CD4-positive, alpha-beta T cell treated with Interleukin-4 for 1 hour (primary cell): ENCODE measurements around the gene IMMP2L.
"Not testable (repeated sequence)": the region's sequence is repeated elsewhere in the genome, so short reads cannot be mapped to it uniquely, and the experiment has no call there.

Experiments used
- DNase-seq, 2 donors: peaks; one replicate each; pipeline ENCODE4 v3.0.0-alpha.2; 2020 to 2022

IMMP2L gene

DNA sequence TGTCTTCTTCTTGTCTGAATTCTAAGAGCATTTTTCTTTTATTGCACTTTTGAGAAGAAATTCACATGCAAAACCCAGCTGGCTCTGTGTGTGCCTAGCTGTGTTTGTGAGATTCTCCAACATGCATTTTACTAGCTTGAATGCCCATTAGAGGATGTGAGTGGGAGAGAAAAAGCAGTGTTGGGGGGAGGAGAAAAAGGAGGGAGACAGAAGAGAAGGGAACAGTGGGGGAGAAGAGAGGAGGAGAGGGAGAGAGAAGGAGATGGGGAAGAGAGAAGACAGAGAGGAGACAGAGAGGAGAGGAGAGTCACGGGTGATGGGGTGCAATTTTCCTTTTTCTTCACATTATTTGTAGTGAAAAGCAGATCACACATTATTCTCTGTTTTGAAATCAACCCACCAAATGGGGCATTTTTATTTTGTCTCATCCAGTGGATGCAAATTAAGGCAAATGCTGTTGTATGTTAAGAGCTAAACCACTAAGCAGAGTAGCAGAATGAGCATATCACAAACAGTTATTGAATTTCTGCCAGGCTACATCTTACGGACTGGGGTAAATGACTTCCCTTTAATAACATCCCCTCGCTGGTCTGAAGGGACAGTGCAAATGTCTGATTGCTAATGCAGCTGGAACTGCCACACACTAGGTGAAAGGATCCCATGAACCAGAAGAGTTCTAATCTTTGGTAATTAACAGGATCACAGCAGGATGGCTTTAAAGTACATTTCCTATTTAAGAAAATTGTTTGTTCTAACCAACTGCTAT lies 470.5 kb downstream of the IMMP2L start:
- no peak for DNase-seq

DNA sequence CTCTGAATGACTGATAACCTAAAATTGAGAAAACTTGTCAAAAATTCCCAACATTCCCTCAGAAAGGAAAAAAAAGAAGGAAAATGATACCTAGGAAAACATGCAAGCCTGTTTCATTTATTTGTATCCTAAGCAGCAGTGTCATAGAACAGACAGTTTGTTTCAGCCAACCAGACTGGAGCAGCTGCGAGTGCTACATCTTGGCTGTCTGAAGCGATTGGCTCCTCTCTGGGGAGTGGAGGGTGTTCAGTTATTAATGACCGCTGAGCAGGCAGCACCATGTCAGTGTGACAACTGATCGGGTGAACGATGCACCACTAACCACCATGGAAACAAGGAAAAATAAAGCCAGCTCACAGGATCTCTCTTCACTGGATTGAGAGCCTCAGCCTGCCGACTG lies 471.4 kb downstream of the IMMP2L start, which contains the start of gene LRRN3:
Gene LRRN3 (plus strand): TSS at position 282 of the 400 bp plus-strand sequence. CDS start 31,646 bp downstream, outside the sequence.
- DNase-seq, result peak; percentile 13 to 42

DNA sequence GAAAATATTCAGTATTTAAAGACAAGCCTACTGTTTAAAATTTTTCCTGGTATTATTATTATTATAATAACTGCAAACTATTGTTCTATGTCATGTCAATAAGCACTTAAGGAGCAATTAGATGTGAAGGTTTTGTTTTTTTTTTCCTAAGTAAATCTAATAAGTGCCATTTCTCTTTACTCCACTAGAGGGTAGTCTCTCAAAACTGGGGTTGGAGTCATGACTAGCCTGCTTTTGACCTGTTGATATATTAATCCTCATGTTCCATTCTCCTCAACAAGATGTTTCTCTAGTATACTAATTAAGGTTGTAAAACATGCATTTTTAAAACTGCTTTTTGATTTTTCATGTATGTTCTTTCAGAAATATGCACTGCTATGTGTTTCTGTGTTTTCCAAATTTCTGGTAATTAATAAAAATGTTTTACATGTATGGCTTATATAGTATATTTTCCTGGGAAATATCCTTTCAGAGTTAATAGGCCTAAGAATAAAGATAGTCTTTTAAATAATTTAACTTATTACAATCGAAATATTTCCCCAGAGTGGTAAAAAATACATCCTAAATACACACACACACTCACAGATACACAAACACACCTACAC lies 472.4 kb downstream of the IMMP2L start:
- peak in 1 of 2 donors; percentile 48 for DNase-seq

DNA sequence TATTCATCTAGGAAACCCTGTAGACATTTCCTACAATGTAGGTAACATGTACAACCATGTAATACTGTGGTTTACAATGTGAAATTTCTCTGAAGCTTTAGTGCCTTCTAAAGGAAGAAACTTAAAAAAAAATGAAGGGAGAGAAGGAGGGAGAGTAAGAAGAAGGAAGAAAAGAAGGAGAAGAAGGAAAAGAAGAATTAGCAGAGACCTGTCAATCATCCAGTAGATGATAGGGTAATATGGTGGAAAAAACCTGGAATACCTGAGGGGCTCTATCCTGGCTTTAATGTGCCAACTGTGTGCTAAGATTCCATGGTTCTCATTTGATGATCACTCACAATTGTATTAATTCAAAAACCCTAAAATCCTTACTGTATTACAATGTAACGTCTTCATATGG lies 474.0 kb downstream of the IMMP2L start:
- no peak for DNase-seq

DNA sequence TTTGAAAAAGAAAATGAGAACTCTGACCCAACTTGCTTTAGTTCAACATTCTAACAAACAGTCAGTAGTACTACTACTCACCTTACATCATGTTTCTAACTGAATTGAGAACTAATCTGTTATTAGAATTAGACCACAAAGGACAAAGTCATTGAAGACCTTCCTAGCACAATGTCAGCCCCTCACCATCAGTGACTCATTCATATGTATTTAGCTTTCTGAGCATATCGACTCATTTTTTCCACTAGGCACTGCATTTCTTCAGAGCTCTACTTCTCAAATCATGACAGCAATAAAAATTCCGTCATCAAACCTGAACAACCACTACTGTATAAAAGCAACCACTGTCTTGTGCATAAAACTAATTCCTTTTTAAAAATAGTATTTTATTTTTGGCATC lies 475.8 kb downstream of the IMMP2L start:
- no peak for DNase-seq

DNA sequence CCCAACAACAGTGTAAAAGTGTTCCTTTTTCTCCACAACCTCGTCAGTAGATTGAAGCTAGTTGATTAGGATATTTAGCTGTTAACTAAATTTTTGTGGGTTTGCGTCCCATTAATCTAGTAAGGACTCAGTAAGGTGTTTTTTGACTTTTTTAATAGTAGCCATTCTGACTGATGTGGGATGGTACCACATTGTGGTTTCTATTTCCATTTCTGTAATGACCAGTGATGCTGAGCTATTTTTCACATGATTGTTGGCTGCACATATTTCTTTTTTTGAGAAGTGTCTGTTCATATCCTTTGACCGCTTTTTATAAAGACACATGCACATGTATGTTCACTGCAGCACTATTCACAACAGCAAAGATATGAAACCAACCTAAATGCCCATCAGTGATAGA lies 476.9 kb downstream of the IMMP2L start:
- DNase-seq, result no peak

DNA sequence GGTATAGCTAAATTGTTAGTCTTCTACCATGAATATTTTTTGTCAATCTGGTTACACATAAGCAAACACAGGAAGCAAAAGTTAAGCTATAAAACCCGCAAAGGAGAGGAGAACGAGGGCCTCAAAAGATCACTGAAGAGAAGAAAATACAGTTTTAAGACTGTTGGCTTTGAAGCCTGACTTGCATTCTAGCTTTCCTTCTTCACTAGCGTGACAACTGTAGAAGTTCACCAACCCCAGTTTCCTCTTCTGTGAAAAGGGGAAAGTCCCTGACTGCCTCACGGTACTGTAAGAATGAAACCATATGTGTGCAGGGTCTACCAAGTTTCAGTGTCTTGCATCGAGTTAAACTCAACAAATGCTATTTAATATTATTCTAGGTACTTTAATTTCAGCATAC lies 478.9 kb downstream of the IMMP2L start:
- peak; percentile 58 to 72 for DNase-seq

DNA sequence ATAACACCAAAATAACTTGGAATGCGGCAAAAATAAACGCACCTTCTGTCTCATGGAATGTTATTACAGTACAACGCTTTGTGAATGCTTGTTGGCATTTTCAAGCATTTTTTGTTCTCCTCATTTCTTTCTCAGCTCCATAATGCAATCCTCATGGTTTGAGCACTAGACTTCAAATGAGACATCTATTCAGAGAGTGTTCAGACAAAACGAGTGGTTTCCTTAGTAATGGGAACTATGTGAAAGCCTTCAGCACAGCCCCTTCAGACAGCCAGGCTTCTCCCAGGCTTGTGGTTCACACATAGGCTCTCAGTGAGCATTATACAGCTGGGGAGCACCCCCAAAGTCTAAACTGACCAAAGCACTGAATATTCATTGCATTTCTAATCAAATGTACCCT lies 479.9 kb downstream of the IMMP2L start:
- DNase-seq, result no peak

DNA sequence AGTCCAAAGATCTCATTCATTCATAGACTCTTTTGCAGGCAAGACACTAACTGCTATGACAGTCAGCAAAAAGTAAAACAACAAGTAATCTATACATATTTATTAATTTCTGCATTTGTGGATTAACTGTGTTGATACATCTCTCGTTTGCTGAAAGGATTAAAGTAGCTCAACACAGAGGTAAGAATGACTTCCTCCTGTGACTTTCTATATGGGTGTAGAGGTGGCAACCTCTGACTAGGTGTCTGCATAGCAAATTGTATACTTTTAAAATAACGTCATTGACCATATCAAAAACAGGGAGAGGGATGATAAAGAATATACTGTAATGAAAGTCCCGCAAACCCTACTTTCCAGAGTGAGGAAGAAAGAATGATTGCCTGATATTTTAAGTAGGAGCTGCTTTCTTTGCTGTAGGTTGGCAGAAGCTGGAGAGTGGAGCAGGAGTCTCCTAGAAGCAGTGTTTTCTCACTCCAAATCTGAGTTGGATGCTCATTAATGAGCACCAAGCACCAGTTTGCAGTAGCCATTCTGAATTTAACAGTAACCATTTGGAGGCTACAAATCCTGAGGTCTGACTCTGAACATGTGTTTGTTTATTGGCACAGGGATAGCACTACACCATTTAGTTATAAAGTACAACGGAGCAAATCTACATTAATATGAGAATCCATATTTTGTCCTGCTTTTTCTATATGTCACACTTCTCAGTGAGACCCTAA lies 480.6 kb downstream of the IMMP2L start:
- no peak for DNase-seq

DNA sequence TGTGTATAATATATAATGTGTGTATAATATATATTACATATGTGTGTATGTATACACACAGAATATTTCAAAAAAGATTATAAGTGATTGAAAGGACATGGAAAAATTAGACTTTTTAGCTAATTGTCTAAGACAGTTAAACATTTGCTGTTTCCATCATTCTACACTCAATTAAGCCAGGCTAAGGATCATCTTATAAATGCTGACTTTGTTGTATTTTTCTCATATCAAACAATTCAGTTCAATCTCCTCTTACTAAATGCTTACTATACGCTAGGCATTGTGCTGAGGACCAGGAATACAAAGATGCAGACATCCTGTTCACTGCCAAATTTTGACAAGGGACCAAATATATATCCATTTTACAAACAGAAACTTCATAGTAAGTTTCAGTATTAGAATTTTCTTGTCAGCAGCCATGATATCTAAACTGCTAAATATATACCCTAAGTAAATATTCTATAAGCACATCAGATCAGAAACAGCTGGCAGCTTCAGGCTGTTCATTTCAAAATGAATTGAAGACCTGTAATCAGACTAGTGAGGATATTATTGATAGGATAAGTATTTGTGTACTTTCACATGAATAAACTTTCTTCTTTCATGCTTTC lies 481.7 kb downstream of the IMMP2L start:
- DNase-seq, result no peak

DNA sequence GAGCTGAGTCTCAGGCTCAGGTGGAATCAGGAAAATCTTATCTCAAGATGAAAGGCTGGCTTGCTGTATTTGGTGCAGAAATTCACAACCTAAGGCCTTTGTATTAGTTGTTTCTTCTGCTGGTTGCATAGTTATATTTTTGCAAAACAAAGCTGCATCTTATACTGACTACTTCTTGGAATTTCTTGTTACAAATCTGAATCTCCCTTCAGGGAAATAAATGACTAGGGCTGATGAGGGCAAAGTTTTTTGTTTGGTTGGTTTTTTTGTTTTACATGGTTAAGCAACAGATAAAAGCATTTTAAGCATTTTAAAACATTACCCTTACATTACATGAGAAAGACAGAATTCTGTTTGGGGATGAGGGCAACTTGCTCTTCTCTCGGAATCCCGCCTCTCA lies 485.3 kb downstream of the IMMP2L start:
- no peak for DNase-seq

DNA sequence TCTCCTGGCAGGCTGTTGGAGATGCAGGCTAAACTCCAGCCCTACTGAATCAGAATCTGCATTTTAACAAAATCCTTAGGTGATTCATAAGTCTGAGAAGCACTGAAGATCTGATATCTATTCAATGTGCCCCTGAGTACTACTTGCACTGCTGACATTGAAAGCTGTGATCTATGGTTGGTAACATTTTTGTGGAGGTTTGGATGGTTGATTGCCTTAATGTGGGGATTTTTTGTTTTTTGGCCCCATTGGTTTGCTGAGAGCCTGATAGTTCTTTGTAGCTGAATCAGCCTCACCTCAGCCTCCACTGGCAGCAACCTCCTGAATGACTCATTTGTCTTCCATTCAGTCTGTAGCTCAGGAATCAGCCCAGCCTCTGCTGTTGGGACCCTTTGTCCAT lies 486.1 kb downstream of the IMMP2L start:
- no peak for DNase-seq

DNA sequence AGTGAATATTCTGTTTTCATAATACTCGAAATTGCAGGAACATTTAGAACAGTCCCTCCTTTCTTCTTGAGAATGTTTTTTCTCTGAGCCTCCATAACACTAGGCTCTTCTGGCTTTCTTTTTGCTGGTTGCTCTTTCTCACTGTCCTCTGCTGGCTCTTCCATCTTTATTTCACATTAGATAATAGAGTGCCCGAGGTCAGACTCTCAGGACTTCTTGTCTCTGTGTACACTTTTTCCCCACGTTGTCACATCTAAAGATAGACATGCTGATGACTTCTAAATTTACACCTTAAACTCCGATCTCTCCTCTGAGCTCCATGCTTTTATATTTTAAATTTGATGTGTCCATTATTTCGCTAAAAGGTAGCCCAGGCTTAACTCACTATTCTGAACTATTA lies 486.8 kb downstream of the IMMP2L start:
- no peak for DNase-seq

DNA sequence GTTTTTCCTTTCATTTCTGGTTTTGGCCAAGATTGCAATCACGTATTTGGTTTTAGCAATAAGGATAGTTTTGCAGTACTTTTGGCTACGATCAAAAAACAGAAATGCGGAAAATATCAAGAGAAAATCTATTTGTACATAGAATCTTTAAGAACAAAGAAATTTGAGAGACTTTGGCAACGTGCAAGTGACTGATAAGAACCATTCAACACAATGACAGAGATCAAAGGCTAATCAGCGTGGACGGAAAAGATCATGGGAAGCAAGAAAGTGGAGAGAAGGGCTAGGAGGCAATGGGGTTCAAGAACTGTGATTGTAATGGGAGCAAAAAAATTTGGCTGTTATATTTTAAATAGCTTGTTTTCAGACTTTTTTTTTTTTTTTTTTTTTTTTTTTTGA lies 487.5 kb downstream of the IMMP2L start:
- DNase-seq, result no peak

DNA sequence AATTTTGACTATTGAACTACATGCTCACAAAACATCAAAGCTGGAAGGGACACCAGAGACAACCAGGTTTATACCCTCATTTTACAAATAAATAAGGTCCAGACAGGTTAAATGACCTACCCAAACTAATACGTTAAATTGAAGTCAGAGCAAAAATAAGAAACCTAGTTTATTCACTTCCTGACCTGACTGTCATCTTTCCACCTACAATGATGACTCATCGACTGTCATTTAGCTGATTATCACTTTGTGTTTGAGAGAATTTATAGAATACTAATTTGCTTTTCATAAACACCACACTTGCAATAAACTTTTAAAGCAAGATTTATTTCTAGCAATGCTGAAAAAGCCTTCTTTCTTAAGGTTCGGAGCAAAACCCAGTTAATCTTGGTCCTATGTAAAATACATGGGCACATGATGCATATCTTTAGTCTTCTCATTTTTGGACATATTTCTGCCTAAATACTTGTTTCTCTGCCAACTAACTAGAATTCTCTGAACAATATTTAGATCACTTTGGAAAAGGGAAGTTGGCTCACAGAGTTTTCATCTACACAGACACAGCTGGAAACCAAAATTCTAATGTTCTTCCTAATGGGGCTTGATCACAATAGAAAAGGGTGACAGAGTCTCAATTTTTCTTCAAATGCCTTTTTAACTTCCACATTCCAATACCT lies 488.1 kb downstream of the IMMP2L start:
- no peak for DNase-seq

DNA sequence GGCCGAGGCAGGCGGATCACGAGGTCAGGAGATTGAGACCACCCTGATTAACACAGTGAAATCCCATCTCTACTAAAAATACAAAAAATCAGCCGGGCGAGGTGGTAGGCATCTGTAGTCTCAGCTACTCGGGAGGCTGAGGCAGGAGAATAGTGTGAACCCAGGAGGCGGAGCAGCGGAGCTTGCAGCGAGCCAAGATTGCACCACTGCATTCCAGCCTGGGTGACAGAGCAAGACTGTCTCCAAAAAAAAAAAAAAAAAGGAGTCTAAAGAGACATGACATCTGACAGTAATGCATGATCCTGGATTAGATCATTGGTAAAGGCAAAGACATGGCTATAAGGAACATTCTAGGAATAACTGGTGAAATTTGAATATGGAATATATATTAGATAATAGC lies 489.6 kb downstream of the IMMP2L start:
- not testable (repeated sequence) for DNase-seq

DNA sequence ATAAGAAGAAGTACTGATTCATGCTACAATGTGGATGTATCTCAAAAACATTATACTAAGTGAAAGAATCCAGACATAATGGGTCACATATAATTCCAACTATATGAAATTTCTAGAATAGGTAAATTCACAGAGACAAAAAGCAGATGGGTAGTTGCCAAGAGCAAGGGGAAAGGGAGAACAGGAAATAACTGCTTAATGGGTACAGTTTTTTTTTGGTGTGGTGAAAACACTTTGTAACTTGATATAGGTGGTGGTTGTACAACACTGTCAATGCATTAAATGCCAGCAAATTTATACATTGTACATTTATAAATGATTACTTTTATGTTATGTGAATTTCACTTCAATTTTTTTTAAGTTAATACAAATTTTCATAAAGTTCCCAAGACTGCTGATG lies 490.7 kb downstream of the IMMP2L start:
- DNase-seq, result no peak

DNA sequence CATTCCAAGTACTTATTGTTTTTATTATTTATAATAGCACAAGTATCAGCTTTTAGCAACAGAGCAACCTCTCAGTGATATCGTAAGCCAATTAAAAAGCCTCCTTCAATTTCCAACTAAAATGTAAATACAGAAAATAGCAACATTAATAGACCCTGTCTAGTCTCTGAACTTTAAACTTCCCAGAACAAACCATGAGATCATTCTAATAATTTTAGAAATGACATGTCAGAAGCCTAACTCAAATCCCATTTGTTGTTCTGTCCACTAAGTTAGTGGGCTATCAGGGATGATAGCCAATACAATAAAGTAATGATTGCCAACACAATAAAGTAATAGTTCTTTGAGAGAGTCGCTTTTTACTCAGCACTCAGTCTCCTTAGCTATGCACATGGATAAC lies 493.7 kb downstream of the IMMP2L start:
- no peak for DNase-seq

DNA sequence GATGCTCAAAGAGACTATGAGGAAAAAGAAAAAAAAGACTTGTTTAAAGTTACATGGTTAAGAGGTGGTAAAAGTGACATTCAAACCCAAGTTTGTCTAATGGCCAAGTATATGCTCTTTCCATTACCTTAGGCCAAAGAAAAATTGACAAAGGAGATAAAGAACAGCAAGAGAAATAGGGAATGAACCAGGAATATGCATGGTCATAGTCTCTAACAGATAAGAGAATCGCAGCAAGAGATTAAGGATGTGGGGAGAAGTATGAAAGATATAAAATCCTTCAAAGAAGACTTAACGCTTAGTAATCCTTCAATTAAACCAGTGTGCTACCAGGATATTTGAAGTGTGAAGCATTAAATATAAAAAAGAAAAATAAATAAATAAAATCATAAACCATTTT lies 494.6 kb downstream of the IMMP2L start:
- DNase-seq, result no peak

DNA sequence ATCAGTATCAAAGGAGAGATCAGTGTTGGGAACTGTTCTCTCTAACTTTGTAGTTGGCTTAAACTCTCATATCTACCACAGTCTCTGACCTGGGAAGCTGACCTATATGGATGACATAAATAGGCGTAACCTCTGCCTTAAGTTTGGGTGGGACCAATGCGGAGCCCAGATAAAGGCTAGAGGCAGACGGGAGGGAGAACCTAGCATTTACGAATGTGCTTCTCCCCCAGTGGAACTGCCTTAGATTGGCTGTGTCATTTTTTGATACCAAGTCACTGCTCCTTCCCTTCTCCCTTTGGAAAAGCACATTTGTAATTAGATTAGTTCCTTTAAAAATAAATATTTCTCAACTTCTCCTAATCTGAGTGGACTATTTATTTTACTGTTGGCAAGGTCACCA lies 495.0 kb downstream of the IMMP2L start:
- DNase-seq, result no peak

DNA sequence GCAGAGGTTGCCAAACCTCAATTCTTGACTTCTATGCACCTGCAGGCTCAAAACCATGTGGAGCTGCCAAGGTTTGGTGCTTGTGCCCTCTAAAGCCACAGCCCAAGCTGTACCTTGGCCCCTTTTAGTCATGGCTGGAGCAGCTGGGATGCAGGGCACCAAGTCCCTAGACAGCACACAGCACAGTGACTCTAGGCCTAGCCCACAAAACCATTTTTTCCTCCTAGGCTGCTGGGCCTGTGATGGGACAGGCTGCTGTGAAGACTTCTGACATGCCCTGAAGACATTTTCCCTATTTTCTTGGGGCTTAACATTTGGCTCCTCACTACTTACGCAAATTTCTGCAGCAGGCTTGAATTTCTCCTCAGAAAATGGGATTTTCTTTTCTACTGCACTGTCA lies 499.1 kb downstream of the IMMP2L start:
- no peak for DNase-seq

DNA sequence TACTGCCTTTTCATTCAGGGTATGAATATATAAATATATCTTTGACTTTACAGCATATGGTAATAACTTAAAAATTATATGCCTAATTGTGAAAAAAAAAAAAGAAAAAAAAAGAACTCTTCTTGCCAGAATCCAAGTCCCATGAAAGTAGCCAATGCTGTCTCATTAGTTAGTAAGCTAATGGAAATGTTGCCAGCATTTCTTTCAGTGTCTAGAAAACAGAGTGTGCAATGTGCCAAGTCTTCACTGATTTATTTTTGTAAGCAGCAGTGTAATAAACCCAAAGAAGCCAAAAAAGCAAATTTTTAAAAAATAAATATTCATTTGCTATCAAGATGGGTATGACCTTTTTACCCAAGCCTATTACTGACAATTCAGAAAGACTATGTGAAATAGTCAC lies 502.5 kb downstream of the IMMP2L start:
- no peak for DNase-seq

DNA sequence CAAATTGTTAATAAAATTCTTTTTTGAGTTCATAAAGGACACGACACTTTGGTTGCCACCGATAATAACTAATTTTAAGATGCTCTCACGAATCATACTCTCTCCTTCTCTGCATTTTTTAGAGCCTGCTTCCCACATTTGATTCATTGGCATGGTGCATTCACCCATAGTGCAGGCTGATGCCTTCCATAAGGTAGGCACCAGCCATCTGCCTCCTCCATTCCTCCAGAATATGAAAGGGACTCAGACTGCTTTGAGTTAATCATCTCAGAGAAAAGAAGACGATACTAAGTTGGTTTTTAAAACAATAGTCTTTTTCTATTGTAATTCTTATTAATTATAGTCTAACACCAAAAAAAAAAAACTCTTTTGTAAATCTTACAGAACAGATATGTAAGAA lies 505.2 kb downstream of the IMMP2L start:
- DNase-seq, result no peak
